Thyroid gland (tissue), 4 donors: ENCODE results near the gene PLEKHA7.

Source experiments
- CTCF ChIP-seq, 6 experiments: fragments of 200-600 bp in 3 of 6; fragments of 450-650 bp in 3 of 6; sonication (generic) in 3 of 6; IDR thresholded peaks; one replicate each; pipeline ENCODE4 v1.5.1; 2016 to 2019; ENCODE audit warnings: antibody characterized with exemption in 6 of 6, mild to moderate bottlenecking in 2 of 6, inconsistent platforms in 1 of 6, moderate library complexity in 1 of 6
- POLR2A ChIP-seq, 2 donors: fragments of 450-650 bp; IDR thresholded peaks; one replicate each; pipeline ENCODE4 v1.6.1; 2017; ENCODE audit warnings: antibody characterized with exemption in 2 of 2, mild to moderate bottlenecking in 2 of 2, moderate library complexity in 1 of 2

- no peak for TF ChIP-seq CTCF (IDR thresholded peaks at IDR 0.05)
- no peak for TF ChIP-seq POLR2A (IDR thresholded peaks at IDR 0.05)
Measured at GRCh38 chr11:16780698-16781550, 233.3 kb downstream of the PLEKHA7 start.
